H9 (cell line): ENCODE data around the gene FAS. TPM values are rescaled to one million over a fixed set of nuclear protein-coding genes. Genes with fewer than 3 reads are reported as not detected.

Experiments used
- DNase-seq: peaks from one replicate; pipeline ENCODE4 v3.0.0-alpha.2; 2017
- H2AFZ ChIP-seq: one replicate; pipeline ENCODE4 v1.6.1; 2013; ENCODE audit warnings: mild to moderate bottlenecking, low read length, control low read depth, moderate library complexity
- H2AK5ac ChIP-seq: 2 replicates; pipeline ENCODE4 v1.6.1; 2013; ENCODE audit warnings: low read length, control low read depth, mixed read lengths; ENCODE audit not compliant: insufficient read length
- H2BK120ac ChIP-seq: one replicate; pipeline ENCODE4 v1.6.1; 2013; ENCODE audit warnings: low read depth, mild to moderate bottlenecking, low read length, control low read depth, inconsistent platforms; ENCODE audit not compliant: poor library complexity, severe bottlenecking
- H2BK12ac ChIP-seq: 2 replicates; pipeline ENCODE4 v1.6.1; 2013; ENCODE audit warnings: low read length, control low read depth, mixed read lengths, low read depth; ENCODE audit not compliant: insufficient read length
- H2BK15ac ChIP-seq: 2 replicates; pipeline ENCODE4 v1.6.1; 2013; ENCODE audit warnings: low read depth, low read length, control low read depth
- H2BK20ac ChIP-seq: one replicate; pipeline ENCODE4 v1.6.1; 2013; ENCODE audit warnings: low read depth, mild to moderate bottlenecking, low read length, control low read depth, inconsistent platforms; ENCODE audit not compliant: poor library complexity, severe bottlenecking
- H2BK5ac ChIP-seq: 2 replicates; pipeline ENCODE4 v1.6.1; 2013; ENCODE audit warnings: low read length, control low read depth, mixed read lengths; ENCODE audit not compliant: insufficient read length
- H3K14ac ChIP-seq: 2 replicates; pipeline ENCODE4 v1.6.1; 2013; ENCODE audit warnings: low read length, control low read depth; ENCODE audit not compliant: insufficient read depth
- H3K18ac ChIP-seq: 2 replicates; pipeline ENCODE4 v1.6.1; 2013; ENCODE audit warnings: low read depth, mild to moderate bottlenecking, mixed read lengths, low read length, control low read depth; ENCODE audit not compliant: insufficient read length
- H3K23ac ChIP-seq: 2 replicates; pipeline ENCODE4 v1.6.1; 2013; ENCODE audit warnings: low read length, control low read depth, mixed read lengths, low read depth; ENCODE audit not compliant: insufficient read length
- H3K23me2 ChIP-seq: 2 replicates; pipeline ENCODE4 v1.6.1; 2013; ENCODE audit warnings: low read depth, mild to moderate bottlenecking, mixed read lengths, low read length, control low read depth; ENCODE audit not compliant: insufficient read length, poor library complexity, severe bottlenecking
- H3K27ac ChIP-seq: 2 replicates; pipeline ENCODE4 v1.5.1; 2013; ENCODE audit warnings: low read length, control low read depth, mixed read lengths, low read depth; ENCODE audit not compliant: insufficient read length
- H3K27me3 ChIP-seq: 2 replicates; pipeline ENCODE4 v1.6.1; 2013; ENCODE audit warnings: low read length, control low read depth, inconsistent platforms; ENCODE audit not compliant: insufficient read depth
- H3K4ac ChIP-seq: 2 replicates; pipeline ENCODE4 v1.6.1; 2013; ENCODE audit warnings: low read depth, mild to moderate bottlenecking, control low read depth, inconsistent platforms, low read length, moderate library complexity
- H3K4me1 ChIP-seq: 2 replicates; pipeline ENCODE4 v1.6.1; 2013; ENCODE audit warnings: low read length, control low read depth, inconsistent platforms; ENCODE audit not compliant: insufficient read depth
- H3K4me2 ChIP-seq: 2 replicates; pipeline ENCODE4 v1.6.1; 2013; ENCODE audit warnings: low read length, control low read depth, mixed read lengths; ENCODE audit not compliant: insufficient read length, insufficient read depth
- H3K56ac ChIP-seq: 2 replicates; pipeline ENCODE4 v1.6.1; 2013; ENCODE audit warnings: low read depth, mild to moderate bottlenecking, mixed read lengths, low read length, control low read depth; ENCODE audit not compliant: insufficient read length
- H3K79me1 ChIP-seq: 2 replicates; pipeline ENCODE4 v1.6.1; 2013; ENCODE audit warnings: low read depth, mild to moderate bottlenecking, moderate library complexity, low read length, control low read depth, inconsistent platforms; ENCODE audit not compliant: insufficient read depth, poor library complexity, severe bottlenecking
- H3K79me2 ChIP-seq: 2 replicates; pipeline ENCODE4 v1.6.1; 2013; ENCODE audit warnings: low read length, control low read depth, inconsistent platforms; ENCODE audit not compliant: insufficient read depth
- H3K9ac ChIP-seq: 2 replicates; pipeline ENCODE4 v1.6.1; 2013; ENCODE audit warnings: low read length, control low read depth, mixed read lengths; ENCODE audit not compliant: insufficient read length; ENCODE audit errors: extremely low read depth
- H3K9me3 ChIP-seq: one replicate; pipeline ENCODE4 v1.6.1; 2013; ENCODE audit warnings: low read depth, low read length, inconsistent platforms; ENCODE audit not compliant: control insufficient read depth
- H3T11ph ChIP-seq: one replicate; pipeline ENCODE4 v1.6.1; 2013; ENCODE audit warnings: mild to moderate bottlenecking, low read length, control low read depth, inconsistent platforms
- H4K20me1 ChIP-seq: one replicate; pipeline ENCODE4 v1.6.1; 2013; ENCODE audit not compliant: control insufficient read depth, insufficient read length, insufficient read depth
- H4K5ac ChIP-seq: 2 replicates; pipeline ENCODE4 v1.6.1; 2013; ENCODE audit warnings: low read depth, mild to moderate bottlenecking, mixed read lengths, low read length, control low read depth; ENCODE audit not compliant: insufficient read length
- H4K8ac ChIP-seq: replicated peaks from 2 replicates; pipeline ENCODE4 v1.6.1; 2013; ENCODE audit warnings: low read length, control low read depth, mixed read lengths, low read depth; ENCODE audit not compliant: insufficient read length
- H4K91ac ChIP-seq: 2 replicates; pipeline ENCODE4 v1.6.1; 2013; ENCODE audit warnings: low read depth, mild to moderate bottlenecking, moderate library complexity, mixed read lengths, low read length, control low read depth; ENCODE audit not compliant: insufficient read length
- H3K27ac Mint-ChIP-seq, 3 experiments: 2 replicates in 2 of 3; 3 replicates in 1 of 3; pipeline ENCODE4 v1.8.0; 2020 to 2021; ENCODE audit warnings: mixed read lengths in 3 of 3, mild to moderate bottlenecking in 1 of 3, moderate library complexity in 1 of 3
- H3K27me3 Mint-ChIP-seq: 2 replicates; pipeline ENCODE4 v1.8.0; 2021; ENCODE audit warnings: low read depth, mild to moderate bottlenecking, moderate library complexity, mixed read lengths
- H3K36me3 Mint-ChIP-seq, 3 experiments: 2 replicates in 2 of 3; 3 replicates in 1 of 3; pipeline ENCODE4 v1.8.0; 2020 to 2021; ENCODE audit warnings: low read depth in 3 of 3, mixed read lengths in 3 of 3; ENCODE audit not compliant: insufficient read depth in 1 of 3
- H3K4me1 Mint-ChIP-seq, 2 experiments: 2 replicates each; pipeline ENCODE4 v1.8.0; 2020; ENCODE audit warnings: mixed read lengths in 2 of 2
- H3K4me3 Mint-ChIP-seq, 2 experiments: 2 replicates in 1 of 2; 3 replicates in 1 of 2; pipeline ENCODE4 v1.8.0; 2020 to 2021; ENCODE audit warnings: mild to moderate bottlenecking in 2 of 2, mixed read lengths in 2 of 2, moderate library complexity in 1 of 2
- H3K9me3 Mint-ChIP-seq, 2 experiments: 2 replicates in 1 of 2; 3 replicates in 1 of 2; pipeline ENCODE4 v1.8.0; 2020; ENCODE audit warnings: mild to moderate bottlenecking in 2 of 2, mixed read lengths in 2 of 2, moderate library complexity in 1 of 2
- CTCF ChIP-seq: fragments of 200-600 bp; sonication (generic); conservative IDR thresholded peaks from 3 replicates; pipeline ENCODE4 v1.8.0; 2021; ENCODE audit warnings: antibody characterized with exemption, mild to moderate bottlenecking
- WGBS: extraction: QIAGEN DNeasy Blood & Tissue Kit; methylation state at CpG from one replicate; pipeline ENCODE4 v1.1.7; 2013; ENCODE audit warnings: missing lambda C conversion rate, low lambda C conversion rate, mixed read lengths; ENCODE audit not compliant: insufficient read length; ENCODE audit errors: extremely low coverage; 5-methylcytosine and 5-hydroxymethylcytosine counted together
- total RNA-seq: library from RNA; stranded (reverse); gene quantifications from 2 replicates; pipeline ENCODE4 v1.2.1, GENCODE V29; 2021

Gene FAS
- total RNA-seq, 1 experiment from 2014 or later: 3.0 TPM

GRCh38 chr10:88979153-88979562, 11.4 kb upstream of the FAS start:
- no CpG with 5 or more reads among the region's 5 CpGs for WGBS
- Histone ChIP-seq H2BK120ac (no peak overlapping the region), H4K91ac (no peak overlapping the region), H3T11ph (no peak overlapping the region), H4K8ac (no peak overlapping the region), H3K4ac (no peak overlapping the region), H3K9ac (no peak overlapping the region), H2BK12ac (no peak overlapping the region), H3K23ac (no peak overlapping the region), H3K79me2 (no peaks in the 10 kb centered on the region), H2AK5ac (no peak overlapping the region), H3K79me1 (no peaks in the 10 kb centered on the region), H3K18ac (no peak overlapping the region), H3K9me3 (no peaks in the 10 kb centered on the region), H4K20me1 (no peaks in the 10 kb centered on the region), H3K14ac (no peak overlapping the region), H2BK15ac (no peak overlapping the region), H3K23me2 (no peaks in the 10 kb centered on the region), H3K4me1 (no peaks in the 10 kb centered on the region), H3K4me2 (no peak overlapping the region), H2BK20ac (no peak overlapping the region), H3K27me3 (no peaks in the 10 kb centered on the region), H3K56ac (no peak overlapping the region), H2AFZ (no peak overlapping the region), H3K27ac (no peak overlapping the region), H2BK5ac (no peak overlapping the region), H4K5ac (no peak overlapping the region)
- H3K27ac Mint-ChIP-seq: no peak overlapping the region
- no peaks in the 10 kb centered on the region for H3K27me3 Mint-ChIP-seq
- H3K4me1 Mint-ChIP-seq: peaks cover 5% of the 10 kb centered on the region in 2 experiments
- no peak overlapping the region for H3K4me3 Mint-ChIP-seq
- TF ChIP-seq CTCF: no peak
- H3K36me3 Mint-ChIP-seq: no peaks in the 10 kb centered on the region
- H3K9me3 Mint-ChIP-seq: no peaks in the 10 kb centered on the region
- no peak for DNase-seq
